ENCODE measurements around the gene FCRL6. TPM values are rescaled to one million over a fixed set of nuclear protein-coding genes. Genes with fewer than 3 reads are reported as not detected.

Gene FCRL6
- total and polyA plus RNA-seq, 2 donors (not counting 3 experiments of a cell fraction or from before 2014, with no cell fraction given) = 0.06 TPM; not detected in 1

GRCh38 chr1:159849626-159850366 is 47.6 kb downstream of the FCRL6 start:
- intact Hi-C loops (cut with micrococcal nuclease) = no loop called here
- H2AFZ ChIP-seq (ENCODE audit: low read depth, low read length) = peak overlapping the region; percentile 14
- BruUV-seq (replicated peaks) = no TSS peak
- ChIA-PET POLR2A (no interaction called here), CTCF (interaction anchor here (1.2 to 5.9 kb wide), 4 partner anchors 9 to 51 kb away, joined by 4 to 32 read pairs (median 13); no protein-coding TSS in a partner anchor)
- dilution Hi-C loops (cut with MboI; ENCODE audit: extremely low pct_ligation_motif_present, low sequenced_read_pairs) = no loop called here
- peaks cover 0 to 2% of the 10 kb centered on the region in 2 experiments for H3K27me3 ChIP-seq (ENCODE audit: control insufficient read depth in 2 of 2, insufficient read depth in 2 of 2, low read length in 2 of 2)
- FAIRE-seq = peak; percentile 61
- H3K79me2 ChIP-seq (ENCODE audit: control insufficient read depth, insufficient read depth, low read length) = no peaks in the 10 kb centered on the region
- H3K9me1 ChIP-seq (replicated peaks; ENCODE audit: control insufficient read depth, extremely low read depth, insufficient read depth, low read length) = no peaks in the 10 kb centered on the region
- no peak overlapping the region for H3K27ac ChIP-seq (ENCODE audit: insufficient read depth, low read depth, low read length)
- peak overlapping the region; percentile 19 for H3K4me2 ChIP-seq (ENCODE audit: insufficient read depth, low read length)
- TF ChIP-seq POLR2AphosphoS5 (IDR thresholded peaks at IDR 0.05; ENCODE audit: insufficient read depth, low read depth, low read length) (no peak), EZH2 (IDR thresholded peaks at IDR 0.05; ENCODE audit: borderline replicate concordance, low read depth, low read length, severe bottlenecking) (no peak), GATA2 (IDR thresholded peaks at IDR 0.05; ENCODE audit: insufficient read depth, insufficient read length, low read depth, low read length) (no peak), JUN (IDR thresholded peaks at IDR 0.05; ENCODE audit: borderline replicate concordance, insufficient read depth, insufficient read length, low read depth) (no peak), FOS (IDR thresholded peaks at IDR 0.05; ENCODE audit: borderline replicate concordance, insufficient read depth, low read length) (no peak), MYC (IDR thresholded peaks at IDR 0.05; ENCODE audit: low read depth, low read length) (no peak), POLR2A (IDR thresholded peaks at IDR 0.05; ENCODE audit: low read depth, low read length) (no peak)
- TF ChIP-seq, protein P1, sequence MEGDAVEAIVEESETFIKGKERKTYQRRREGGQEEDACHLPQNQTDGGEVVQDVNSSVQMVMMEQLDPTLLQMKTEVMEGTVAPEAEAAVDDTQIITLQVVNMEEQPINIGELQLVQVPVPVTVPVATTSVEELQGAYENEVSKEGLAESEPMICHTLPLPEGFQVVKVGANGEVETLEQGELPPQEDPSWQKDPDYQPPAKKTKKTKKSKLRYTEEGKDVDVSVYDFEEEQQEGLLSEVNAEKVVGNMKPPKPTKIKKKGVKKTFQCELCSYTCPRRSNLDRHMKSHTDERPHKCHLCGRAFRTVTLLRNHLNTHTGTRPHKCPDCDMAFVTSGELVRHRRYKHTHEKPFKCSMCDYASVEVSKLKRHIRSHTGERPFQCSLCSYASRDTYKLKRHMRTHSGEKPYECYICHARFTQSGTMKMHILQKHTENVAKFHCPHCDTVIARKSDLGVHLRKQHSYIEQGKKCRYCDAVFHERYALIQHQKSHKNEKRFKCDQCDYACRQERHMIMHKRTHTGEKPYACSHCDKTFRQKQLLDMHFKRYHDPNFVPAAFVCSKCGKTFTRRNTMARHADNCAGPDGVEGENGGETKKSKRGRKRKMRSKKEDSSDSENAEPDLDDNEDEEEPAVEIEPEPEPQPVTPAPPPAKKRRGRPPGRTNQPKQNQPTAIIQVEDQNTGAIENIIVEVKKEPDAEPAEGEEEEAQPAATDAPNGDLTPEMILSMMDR (IDR thresholded peaks at IDR 0.05; ENCODE audit: extremely low read depth in 1 of 2, insufficient read depth in 1 of 2, low read depth in 1 of 2, low read length in 2 of 2) = no peak
- TF ChIP-seq, protein P2, sequence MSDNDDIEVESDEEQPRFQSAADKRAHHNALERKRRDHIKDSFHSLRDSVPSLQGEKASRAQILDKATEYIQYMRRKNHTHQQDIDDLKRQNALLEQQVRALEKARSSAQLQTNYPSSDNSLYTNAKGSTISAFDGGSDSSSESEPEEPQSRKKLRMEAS (IDR thresholded peaks at IDR 0.05; ENCODE audit: insufficient read depth, insufficient read length) = no peak
- no peak overlapping the region for H3K9ac ChIP-seq (replicated peaks; ENCODE audit: extremely low read depth, insufficient read depth, low read length)
- no peak for DNase-seq (ENCODE audit: low read depth, low spot score)
- no peak overlapping the region for H3K4me3 ChIP-seq (replicated peaks in 1 of 3; ENCODE audit: insufficient read depth in 1 of 3, low read depth in 1 of 3, low read length in 3 of 3)
- H3K9me3 ChIP-seq (replicated peaks; ENCODE audit: control insufficient read depth, insufficient read depth, low read length) = no peaks in the 10 kb centered on the region
- peaks cover 14% of the 10 kb centered on the region for H3K4me1 ChIP-seq (ENCODE audit: control insufficient read depth, extremely low read depth, insufficient read depth, low read length)
- H4K20me1 ChIP-seq (replicated peaks; ENCODE audit: control insufficient read depth, extremely low read depth, insufficient read depth, low read length) = no peaks in the 10 kb centered on the region
- no peaks in the 10 kb centered on the region for H3K36me3 ChIP-seq (ENCODE audit: control insufficient read depth in 2 of 2, extremely low read depth in 1 of 2, insufficient read depth in 2 of 2, low read length in 2 of 2)
